Activated CD8-positive, alpha-beta memory T cell treated with anti-CD3 and anti-CD28 coated beads, Interleukin-2, amount 50 U/mL, for 4 hours (primary cell): ENCODE results near the gene TAF6L.
"Not testable (repeated sequence)": the region's sequence is repeated elsewhere in the genome, so short reads cannot be mapped to it uniquely, and the experiment has no call there.

Experiments
- DNase-seq: peaks from one replicate; pipeline ENCODE4 v3.0.0-alpha.2; 2020

Gene TAF6L

DNA sequence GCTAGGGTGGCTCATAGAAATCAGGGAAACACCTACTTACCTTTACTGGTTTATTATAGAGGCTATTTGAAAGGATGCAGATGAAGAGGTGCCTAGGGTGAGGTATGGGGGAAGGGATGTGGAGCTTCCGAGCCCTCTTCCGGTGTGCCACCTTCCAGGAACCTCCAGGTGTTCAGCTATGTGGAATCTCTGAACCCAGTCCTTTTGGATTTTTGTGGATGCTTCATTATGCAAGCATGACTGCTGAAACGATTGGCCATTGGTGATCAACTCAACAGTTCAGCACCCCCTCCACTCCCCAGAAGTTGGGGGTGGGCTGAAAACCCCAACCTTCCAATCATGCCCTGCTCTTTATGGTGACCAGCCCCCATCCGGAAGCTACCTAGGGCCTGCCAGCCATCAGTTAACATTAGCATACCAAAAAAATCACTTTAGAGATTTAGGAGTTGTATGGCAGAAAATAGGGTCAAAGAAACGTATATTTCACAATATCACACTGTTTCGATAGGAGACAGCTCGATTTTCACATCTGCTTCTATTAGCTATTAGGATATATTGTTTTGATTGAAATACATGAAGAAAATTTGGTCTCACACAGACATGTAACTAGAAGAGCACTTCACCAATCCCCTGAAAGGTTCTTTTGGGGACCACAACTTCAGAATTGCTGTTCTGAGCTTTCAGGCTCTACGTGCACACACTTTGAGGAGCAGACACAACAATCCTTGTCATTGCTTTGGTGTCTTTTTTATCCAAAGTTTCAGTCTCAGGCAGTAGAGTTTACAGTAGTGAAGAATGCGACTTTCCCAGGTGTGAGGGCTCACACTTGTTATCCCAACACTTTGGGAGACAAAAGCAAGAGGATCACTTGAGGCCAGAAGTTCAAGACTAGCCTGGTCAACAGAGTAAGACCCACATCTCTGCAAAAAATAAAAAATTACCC, 13.1 kb upstream of the TAF6L start:
- no peak for DNase-seq

DNA sequence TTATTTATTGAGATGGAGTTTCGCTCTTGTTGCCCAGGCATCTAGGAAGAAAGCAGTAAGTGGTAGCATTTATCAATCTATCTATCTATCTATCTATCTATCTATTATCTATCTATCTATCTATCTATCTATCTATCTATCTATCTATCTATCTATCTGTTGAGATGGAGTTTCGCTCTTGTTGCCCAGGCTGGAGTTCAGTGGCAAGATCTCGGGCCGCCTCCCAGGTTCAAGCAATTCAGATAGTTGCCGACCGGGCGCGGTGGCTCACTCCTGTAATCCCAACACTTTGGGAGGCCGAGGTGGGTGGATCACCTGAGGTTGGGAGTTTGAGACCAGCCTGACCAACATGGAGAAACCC, 10.3 kb upstream of the TAF6L start:
- DNase-seq = not testable (repeated sequence)

DNA sequence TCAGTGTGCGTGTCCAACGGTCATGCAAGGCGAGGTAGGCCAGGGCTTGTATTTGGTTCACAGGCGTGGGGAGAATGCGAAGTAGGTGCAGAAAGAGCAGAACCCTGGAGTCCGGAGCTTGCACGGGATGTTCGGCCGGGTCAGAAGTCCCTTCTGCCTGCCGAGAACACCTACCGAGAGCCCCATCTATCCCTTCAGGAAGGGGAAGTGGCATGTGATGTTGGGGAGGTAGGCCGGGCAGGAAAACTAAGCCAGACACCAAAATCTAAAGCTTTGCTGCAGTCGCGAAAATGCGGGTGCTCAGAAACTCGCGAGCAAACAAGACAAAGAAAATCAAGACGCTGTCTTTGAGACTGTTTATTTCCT, 435 bp upstream of the TAF6L start:
- no peak for DNase-seq

DNA sequence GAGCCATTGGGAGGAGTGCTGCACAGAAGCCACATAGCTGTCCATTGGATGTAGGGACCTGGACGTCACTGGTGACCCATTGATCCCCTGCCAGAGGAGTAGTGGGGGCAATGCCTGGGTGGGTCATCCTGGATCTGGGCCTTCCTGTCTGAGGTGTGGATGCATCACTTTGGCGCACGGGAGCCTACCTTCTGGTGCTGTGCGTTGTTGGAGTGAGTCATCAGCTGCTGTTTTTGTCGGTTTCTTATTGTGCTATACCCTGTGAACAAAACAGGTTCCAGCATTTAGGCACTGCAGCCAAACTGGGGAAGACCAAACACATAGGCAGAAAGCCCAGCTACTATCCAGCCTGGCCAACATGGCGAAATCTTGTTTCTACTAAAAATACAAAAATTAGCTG, 3.2 kb downstream of the TAF6L start:
- no peak for DNase-seq

DNA sequence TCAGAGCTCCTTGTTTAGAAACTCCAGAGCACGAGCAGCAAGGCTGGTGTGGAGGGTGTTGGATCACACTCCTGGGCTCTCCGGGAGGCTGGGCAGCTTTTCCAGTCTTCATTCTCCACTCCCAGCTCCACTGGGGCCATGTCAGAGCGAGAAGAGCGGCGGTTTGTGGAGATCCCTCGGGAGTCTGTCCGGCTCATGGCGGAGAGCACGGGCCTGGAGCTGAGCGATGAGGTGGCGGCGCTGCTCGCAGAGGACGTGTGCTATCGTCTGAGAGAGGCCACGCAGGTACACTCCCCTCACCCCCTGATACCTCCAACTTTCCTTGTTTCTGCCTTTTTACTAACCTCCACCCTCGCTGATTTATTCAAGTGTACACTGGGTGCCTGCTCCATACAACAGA, 4.5 kb downstream of the TAF6L start:
- no peak for DNase-seq

DNA sequence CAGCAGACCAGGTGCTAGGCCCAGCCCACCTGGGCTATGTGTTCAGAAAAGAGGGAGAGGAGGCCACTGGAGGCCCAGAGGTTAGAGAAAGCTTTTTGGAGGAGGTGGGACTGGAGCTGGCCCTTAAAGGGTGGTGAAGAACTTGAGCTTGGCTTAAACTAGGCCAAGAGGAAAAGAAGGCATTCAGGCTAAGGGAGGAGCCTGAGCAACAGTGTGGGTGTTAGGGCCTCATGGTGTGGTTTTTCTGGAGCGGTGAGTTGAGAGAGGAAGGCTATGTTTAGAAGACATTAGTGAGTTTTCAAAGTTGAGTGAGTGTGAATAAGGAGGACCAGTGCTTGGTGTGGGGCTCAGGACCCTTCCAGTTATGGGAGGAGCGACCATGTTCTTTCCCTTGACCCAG, 6.2 kb downstream of the TAF6L start:
- DNase-seq = no peak

DNA sequence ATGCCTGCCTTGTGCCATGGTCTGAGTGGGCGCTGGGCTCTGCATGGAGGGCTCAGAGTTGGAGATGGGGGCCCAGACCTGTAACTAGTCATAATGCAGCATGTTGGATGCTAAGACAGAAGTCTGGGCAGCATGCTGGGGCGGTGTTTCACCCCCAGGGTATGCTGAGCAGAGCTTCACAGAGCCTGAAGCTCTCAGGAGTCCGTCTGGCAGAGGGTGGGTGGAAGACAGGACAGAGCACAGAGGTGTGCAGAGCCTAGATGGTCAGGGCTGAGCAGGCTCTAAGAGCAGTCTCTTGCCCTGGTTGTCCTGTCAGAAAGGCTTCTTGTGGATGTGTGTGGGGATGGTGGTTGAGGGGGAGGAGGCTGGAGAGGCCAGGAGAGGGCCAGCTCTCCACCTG, 7.2 kb downstream of the TAF6L start:
- no peak for DNase-seq

DNA sequence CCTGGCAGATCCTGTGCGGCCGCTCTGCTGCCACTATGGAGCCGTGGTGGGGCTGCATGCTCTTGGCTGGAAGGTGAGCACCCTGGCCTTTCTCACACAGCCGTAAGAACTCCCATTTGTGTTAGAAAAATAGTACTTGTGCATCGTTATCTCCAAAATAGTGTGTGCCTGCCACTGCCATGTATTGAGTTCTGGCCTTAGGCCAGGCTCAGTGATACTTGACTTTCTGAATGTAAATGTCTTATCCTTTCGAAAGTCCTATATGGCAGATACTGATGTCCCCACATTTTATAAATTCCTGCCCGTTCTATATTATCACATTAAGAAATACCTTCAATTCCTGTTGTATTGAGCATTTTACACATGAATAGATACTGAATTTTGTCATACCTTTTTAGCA, 11.6 kb downstream of the TAF6L start:
- DNase-seq = no peak

DNA sequence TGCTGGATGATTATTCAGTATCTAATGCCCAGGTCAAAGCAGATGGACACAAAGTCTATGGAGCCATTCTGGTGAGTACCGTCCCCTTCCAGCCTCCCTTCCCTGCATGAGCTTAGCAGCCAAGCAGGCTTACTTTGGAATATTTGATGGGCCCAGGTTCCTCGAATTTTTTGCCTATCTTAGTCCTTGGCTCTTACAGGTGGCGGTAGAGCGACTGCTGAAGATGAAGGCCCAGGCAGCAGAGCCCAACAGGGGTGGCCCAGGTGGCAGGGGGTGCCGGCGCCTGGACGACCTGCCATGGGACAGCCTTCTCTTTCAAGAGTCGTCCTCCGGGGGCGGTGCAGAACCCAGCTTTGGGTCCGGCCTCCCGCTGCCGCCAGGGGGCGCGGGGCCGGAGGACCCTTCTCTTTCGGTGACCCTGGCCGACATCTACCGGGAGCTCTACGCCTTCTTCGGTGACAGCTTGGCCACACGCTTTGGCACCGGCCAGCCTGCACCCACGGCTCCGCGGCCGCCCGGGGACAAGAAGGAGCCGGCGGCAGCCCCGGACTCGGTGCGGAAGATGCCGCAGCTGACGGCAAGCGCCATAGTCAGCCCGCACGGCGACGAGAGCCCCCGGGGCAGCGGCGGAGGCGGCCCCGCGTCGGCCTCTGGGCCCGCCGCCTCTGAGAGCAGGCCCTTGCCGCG, 15.3 kb downstream of the TAF6L start:
- peak; percentile 83 for DNase-seq

DNA sequence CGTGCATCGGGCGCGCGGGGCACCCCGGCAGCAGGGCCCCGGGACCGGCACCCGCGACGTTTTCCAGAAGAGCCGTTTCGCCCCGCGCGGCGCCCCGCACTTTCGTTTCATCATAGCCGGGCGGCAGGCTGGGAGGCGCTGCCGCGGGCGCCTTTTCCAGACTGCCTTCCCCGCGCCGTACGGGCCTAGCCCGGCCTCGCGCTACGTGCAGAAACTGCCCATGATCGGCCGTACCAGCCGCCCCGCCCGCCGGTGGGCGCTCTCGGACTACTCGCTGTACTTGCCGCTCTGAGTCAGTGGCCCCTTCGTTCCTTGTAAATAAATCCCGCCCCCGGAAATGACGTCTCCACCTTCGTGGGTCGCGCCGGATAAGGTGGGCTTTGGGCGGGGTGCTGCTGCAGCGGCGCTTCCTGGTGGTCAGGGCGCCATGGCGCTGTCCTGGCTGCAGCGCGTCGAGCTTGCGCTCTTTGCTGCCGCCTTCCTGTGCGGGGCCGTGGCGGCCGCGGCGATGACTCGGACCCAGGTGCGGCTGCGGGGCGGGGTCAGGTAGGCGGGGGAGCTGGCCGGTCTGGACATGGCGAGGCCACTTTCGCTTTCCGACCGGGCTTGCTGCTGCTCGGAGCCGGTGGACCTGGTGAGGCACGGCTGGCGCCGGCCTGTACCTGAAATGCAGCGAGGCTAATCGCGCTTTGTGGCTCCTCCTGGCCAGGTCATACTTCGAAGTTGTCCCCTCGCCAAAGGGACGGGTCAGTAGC, 16.0 kb downstream of the TAF6L start, which contains the start of gene TMEM179B:
TMEM179B (plus strand) TSS at position 398 of the 755 bp plus-strand sequence; CDS start at position 428, 30 bp downstream.
- peak; percentile 99 for DNase-seq

DNA sequence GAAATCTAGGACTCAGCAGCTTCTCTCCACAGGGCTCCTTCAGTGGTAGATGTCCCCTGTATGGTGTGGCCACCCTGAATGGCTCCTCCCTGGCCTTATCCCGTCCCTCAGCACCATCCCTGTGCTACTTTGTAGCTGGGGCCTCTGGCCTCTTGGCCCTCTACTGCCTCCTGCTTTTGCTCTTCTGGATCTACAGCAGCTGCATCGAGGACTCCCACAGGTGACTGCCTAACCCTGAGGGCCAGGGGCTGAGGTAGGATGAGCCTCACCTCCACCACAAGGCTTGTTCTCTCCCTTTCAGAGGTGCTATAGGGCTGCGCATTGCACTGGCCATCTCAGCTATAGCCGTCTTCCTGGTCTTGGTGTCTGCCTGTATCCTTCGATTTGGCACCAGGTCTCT, 17.8 kb downstream of the TAF6L start:
- no peak for DNase-seq

DNA sequence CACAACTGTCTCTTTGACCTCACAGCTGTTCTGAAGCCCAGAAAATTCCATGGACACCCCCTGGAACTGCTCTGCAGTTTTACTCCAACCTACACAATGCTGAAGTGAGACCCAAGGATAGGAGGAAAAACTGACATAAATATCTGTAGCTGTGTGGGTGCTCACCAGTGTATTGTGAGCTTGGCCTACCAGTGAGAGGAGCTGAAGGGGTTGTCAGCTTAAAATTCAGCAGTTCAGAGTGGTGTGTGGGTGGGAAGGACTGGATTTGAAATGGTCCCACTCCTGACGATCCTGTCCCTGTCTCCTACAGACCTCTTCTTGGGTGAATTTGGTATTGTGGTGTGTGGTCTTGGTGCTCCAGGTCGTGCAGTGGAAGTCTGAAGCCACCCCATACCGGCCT, 18.4 kb downstream of the TAF6L start:
- no peak for DNase-seq

DNA sequence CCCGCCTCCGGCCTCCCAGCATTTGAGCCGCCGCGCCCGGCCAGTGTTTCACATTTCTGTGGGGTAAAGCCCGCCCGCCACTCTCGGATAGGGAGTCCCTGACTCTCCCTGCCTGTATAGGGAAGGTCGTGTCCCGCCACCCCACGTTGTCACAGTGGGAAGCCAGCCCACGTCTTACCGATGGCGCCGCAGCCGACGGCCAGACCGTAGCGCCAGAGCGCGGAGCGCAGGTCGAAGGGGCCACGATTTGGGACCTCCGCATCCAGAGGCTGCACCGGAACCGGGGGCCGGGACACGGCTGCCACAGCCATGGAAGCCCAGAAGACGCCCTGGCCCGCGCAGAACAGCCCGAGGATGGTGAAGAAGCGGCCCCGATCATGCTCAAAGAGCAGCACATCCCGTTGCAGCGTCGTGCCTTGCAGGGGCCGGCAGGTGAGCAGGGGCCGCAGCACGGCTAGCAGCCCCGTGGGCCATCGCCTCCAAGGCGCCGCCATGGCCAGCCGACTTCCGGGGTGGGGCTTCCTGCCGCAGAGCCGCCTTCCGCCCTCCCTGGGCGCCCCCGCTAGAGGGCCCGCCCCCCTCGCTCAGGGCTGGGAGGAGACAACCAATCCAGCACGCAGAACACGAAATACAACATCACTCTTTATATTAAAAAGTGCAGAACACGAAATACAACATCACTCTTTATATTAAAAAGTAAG, 20.5 kb downstream of the TAF6L start, which contains the start of gene TMEM223:
TMEM223 (minus strand) TSS at position 506 of the 701 bp plus-strand sequence; CDS start at position 494, 12 bp downstream.
- peak; percentile 91 for DNase-seq

DNA sequence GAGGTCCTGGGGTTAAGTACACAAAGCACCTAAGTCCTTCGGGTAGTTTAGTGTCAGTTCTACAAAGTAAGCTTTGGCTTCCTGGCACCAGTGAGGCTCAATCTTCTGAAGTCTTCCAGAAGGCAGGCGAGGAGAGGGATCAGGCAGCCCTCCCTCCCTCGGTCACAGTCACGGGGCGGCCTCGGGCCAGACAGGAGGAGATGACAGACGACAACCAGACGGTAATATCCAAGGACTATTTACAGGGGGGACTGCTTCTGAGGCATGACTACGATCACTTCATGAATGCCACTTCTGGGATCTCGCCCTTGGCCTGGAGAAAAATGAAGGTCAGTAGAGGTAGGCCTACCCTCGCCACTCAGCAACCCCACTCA, 21.0 kb downstream of the TAF6L start:
- no peak for DNase-seq

DNA sequence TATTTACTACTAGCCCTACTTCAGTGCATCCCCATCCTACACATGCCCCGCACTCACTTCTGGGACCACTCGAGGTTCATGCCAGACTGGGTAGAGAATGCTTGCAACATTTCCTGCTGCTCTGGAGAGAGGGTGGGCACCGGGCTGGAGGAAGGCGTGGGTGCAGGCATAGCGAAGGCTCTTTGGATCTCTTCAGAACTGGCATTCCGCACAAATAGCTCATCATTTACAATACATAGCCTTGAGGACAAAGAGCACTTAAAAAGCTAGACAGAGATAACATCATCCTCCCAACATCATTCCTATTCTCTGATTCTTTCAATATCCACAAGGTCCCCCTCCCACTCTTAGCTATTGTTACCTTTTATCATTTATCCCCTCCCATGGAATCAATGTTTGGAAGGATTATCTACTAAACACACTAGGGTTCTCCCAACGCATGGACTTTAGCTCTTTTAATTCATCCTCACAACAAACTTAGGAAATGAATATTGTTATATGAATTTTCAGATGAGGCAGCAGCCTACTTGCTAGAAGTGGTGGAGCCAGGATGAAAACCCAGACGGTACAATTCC, 23.1 kb downstream of the TAF6L start:
- no peak for DNase-seq

DNA sequence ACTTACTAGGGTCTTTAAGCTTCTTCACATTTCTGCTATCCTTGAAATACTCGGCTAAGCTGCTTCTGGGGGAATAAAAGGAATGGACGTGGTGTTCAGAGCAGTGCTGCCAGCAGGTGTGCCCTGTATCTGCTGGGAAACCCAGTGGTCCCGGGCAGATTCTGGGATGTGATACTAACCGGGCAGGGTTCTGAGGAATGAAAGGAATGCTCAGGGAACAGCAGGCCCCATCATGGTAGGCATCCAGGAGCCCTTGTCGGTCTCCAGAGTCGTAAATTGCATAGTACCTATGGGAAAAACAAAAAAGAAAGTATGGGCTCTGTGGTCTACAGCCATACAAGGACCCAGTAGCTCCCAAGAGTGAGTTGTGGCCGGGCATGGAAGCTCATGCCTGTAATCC, 25.1 kb downstream of the TAF6L start:
- no peak for DNase-seq

DNA sequence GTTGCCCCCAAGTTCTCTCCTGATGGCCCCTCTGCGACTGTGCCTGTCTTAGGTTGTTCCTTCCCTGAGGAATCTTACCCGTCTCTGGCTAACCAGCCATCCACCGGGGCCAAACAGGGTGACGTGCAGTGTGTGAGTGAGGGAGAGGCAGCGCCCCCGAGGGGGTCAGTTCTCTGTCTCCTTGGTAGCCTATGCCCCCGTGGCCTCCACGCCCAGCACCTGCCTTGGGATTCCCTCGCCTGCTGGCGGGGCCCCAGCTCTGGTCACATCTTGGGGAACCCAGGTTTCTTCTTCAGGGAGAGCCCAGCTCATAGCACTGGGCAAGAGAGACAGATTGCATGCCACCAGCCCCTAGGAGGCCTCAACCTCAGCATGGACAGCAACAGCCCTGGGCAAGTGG, 28.3 kb downstream of the TAF6L start:
- no peak for DNase-seq

DNA sequence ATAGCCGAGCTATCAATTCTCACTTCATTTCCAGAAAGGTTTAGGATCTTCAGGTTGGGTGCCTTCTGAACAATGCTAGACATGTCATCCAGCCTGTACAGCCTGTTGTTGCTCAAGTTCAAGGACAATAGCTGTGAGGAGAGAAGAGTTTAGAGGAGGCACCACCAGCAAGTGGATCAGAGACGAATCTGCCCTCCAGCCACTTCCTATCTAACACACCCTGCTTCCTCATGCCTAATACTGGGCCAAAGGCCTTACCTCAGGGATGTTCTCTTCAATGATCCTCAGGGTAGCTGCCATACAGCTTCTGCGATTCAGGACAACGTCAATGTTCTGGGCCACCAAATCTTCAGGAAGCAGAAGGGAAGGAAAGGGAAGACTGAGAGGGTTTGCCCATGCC, 29.9 kb downstream of the TAF6L start:
- DNase-seq = no peak

DNA sequence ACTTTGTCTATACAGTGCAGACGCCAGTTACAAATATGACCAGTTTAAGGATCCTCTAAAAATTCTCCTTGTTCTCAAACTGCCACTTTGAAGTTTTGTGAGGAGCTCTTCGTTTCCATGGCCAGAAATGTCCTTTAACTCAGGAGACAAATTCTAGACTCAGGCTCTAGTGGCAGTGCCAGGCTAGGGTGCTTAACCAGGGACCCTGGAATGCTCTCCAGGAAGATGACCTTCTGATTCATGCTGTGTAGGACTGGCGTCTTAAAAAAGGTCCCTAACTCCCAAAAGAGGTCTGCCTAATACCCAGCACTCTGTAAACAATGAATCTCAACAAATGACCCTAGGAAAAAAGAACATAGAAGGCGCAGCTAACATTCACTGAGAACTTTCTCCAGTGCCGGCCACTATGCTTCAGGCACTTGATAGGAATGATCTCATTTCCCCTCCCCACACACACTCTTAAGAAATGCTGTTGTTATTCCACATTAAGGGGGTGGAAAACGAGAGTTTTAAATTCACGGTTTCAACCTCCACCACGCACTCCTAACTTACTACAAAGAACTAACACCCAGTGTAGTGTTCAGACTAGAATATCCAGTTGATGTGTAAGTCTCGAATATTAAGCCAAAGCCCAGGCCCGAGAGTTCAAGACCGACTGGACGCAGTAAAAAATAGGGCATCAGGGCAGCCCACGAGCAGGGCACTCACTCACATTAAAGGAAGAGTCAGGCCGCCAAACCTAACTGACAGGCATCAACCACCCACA, 33.3 kb downstream of the TAF6L start:
- DNase-seq = no peak

DNA sequence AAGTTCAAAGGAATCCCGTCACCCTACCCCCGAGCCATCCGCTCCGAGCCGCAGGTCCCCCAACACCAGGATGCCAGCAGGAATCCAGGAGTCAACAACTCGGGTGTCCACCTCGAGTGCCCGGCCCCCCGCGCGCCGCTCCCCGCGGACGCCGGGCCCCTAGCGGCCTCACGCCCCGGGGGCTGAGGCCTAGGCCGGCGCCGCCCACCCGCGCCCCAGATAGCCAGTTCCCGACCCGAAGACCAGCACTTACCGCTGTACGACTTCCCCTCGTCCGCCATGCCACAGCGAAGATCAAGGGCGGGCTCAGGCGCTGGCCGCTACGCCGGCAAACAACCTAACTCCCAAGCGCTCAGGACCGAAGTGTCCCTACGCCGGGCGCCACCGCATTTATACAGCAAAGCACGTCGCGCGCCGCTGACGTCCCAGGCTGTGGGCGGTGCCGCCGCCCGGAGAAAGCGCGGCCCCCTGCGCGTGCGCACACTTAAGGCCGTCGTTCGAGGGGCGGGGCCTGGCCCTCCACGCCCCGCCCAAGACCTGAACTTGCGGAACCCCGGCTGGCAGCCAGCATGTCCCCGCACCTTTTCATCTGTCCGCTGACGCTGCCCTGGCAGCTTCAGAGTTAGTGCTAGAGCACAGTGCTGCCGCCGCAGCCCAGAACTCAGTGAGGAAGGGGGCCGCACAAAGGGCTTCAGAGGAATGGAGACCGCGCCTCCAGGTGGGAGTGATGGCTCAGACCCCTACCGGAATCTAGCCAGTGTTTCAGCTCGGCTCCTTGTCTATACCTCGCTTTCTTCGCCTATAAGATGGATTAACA, 34.1 kb downstream of the TAF6L start, which contains the start of gene NXF1:
NXF1 (minus strand) TSS at position 365 of the 817 bp plus-strand sequence; CDS start at position 281, 84 bp downstream.
- DNase-seq = peak; percentile 96
